DMS53 (cell line): ENCODE measurements around the gene CLASP2.

Experiments used
- DNase-seq: peaks from one replicate; lab custom pipeline; 2025; lab: John Stamatoyannopoulos, UW

The CLASP2 gene

DNA sequence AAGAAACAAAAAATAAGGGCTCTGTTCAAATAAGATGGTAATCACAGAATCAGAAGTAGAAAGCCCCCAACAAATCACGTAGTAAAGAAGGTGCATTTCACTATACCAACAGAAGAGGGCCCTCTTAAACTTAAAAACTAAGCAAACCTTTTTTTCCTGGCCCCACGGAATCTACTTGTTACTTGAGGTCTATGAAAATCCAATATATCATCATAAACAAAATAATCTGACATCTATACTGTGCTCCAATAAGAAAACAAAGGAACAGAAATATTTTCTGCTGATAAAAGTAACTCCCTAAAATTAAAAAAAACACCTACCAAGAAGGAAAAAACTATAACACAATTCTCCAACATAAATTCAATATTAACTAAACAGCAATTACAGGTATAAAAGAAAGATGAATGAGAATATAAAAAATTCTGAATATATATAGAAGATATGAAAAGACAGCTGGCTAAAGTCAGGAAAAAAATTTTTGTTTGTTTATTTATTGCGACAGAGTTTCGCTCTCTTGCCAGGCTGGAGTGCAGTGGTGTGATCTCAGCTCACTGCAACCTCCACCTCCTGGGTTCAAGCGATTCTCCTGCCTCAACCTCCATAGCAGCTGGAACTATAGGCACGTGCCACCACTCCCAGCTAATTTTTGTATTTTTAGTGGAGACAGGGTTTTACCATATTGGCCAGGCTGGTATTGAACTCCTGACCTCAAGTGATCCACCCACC is 81.8 kb downstream of the CLASP2 start:
- peak; percentile 57 for DNase-seq

- DNase-seq: no peak
Observed at GRCh38 chr3:33634262-33634661, 83.8 kb downstream of the CLASP2 start.

DNA sequence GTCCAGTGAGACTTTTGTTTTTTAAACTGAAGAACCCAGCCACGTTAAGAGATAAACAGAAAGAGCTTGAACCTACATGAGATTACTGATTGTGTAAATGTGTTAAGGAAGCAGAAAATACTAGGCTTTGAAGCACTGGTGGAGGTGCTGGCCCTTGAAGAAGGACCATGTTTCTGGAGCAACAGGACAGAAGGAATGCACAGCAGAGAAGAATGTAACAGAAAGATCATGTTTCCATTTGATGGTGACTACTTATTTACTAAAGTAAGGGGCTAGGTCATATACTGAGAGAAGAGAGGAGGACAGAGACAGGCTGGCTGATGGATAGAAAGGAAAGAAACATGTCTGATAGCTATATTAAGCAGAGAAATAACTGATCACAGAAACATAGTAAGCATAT is 88.8 kb downstream of the CLASP2 start:
- no peak for DNase-seq

- DNase-seq: no peak
Observed at GRCh38 chr3:33624756-33625155, 93.3 kb downstream of the CLASP2 start.

DNA sequence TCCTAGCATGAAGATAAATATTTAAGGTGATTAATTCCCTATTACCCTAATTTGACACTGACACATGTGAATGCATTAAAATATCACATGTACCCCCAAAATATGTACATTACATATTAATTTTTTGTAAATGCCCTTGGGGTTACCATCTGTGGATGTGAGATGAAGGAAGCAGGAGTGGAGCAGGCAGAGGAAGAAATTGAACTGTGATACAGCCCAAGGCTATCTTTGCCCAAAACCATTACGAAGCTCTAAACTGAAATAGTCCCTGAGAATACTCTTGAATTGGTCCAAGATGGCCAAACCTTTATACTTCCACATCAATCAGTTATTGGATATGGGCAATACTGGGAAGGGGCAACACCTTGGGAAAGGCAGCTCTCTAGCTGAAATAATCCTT is 105.0 kb downstream of the CLASP2 start:
- DNase-seq: no peak

DNA sequence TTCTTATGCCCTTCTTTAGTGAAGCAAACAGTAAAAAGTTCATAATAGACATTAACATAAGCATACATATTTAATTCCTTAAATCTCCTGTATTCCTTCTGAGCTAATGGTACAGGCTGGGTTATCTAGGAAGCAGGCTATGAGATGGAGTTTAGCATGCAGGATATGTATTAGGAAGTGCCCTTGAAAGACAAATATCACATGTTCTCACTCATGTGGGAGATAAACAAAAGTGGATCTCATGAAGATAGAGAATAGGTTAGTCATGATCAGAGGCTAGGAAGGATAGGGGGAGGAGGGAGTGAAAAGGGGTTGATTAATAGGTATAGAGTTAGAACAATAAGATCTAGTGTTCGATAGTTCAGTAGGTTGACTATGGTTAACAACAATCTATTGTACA is 105.4 kb downstream of the CLASP2 start:
- DNase-seq: peak; percentile 0

- DNase-seq: no peak
Observed at GRCh38 chr3:33602829-33603228, 115.2 kb downstream of the CLASP2 start.

DNA sequence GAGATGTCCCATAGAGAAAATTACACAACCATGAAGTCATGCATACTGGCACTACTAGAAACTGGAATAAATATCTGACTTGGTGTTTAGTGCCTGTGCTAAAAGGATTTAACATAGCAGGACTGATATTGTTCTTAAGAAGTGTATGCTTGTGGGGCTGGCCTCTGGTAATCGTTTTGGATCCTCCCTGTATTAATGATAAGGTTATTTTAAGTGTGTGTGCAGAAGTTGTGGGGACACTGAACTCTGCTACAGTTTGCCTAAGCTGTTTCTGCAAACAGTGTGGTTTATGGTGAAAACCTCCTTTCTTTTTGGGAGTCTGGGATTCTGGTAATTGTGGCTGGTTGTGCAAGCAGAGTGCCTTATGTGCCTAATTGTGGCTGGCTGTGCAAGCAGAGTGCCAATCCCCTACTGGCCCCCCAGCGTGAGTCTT is 120.8 kb downstream of the CLASP2 start:
- no peak for DNase-seq

DNA sequence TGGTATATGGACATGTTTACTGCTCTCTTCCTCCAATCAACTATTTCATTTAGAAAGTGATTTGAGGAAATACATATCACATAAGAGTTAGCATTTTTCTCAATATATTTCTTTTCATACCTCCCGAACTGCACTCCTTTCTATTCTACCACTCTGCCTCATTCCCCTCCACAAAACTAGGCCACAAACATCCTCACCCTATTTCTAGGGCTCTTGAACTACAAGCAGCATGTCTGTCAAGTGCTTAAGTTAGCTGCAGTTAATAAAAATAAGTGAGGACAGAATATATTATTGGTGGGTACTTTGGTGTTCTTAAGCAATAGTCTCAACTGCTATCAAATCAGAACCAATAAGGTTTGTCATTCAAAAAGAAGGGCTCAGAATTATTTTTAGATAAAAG is 125.1 kb downstream of the CLASP2 start:
- DNase-seq: no peak

GRCh38 chr3:33590541-33590940 is 127.5 kb downstream of the CLASP2 start:
- no peak for DNase-seq

GRCh38 chr3:33586402-33586801 is 131.7 kb downstream of the CLASP2 start:
- no peak for DNase-seq

DNA sequence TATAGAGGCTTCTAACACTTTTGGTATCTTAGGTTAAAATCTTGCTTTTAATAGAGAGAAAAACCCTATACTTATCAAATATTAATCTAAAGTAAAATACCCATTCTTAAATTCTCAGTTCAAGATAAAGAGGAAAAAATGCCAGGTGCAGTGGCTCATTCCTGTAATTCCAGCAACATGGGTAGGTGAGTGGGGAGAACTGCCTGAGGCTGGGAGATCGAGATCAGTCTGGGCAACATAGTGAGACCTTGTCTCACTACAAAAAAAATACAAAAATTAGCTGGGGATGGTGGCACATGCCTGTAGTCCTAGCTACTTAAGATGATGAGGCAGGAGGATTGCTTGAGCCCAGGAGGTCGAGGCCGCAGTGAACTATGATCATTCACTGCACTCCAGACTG is 135.8 kb downstream of the CLASP2 start:
- no peak for DNase-seq

- DNase-seq: no peak
Observed at GRCh38 chr3:33581666-33582065, 136.4 kb downstream of the CLASP2 start.

DNA sequence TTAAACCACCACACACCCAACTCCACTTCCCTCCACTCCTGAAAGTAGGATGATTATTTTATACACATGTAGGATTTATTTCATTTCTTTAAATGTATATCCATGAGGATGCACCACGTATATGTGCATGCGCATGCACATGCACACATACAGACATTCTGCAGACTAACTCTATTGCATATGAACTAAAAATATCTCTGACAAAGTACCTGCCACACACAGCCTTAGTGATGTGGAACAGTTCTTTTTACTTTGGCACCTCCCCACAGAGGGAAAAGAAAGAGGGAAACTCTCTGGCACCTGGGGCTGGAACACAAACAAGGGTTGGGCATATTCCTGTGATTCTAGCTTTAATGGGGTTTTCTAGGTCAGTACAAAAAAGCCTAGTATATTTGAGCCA is 138.2 kb downstream of the CLASP2 start:
- DNase-seq: no peak

DNA sequence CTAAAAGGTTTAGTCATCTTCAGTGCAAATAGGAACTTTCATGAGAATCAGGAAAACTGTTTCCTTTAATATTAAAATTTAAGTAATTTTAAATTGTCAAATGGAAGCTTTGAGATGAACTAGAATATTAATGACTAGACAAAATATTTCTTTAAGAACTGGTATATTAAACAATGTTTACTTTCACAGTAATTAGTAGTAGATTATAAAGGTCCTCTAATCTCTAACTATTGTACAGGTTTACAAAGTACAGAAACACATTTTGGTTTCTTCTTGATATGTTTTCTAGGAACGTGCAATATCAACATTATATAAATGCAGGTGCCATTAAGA is 138.9 kb downstream of the CLASP2 start:
- no peak for DNase-seq

DNA sequence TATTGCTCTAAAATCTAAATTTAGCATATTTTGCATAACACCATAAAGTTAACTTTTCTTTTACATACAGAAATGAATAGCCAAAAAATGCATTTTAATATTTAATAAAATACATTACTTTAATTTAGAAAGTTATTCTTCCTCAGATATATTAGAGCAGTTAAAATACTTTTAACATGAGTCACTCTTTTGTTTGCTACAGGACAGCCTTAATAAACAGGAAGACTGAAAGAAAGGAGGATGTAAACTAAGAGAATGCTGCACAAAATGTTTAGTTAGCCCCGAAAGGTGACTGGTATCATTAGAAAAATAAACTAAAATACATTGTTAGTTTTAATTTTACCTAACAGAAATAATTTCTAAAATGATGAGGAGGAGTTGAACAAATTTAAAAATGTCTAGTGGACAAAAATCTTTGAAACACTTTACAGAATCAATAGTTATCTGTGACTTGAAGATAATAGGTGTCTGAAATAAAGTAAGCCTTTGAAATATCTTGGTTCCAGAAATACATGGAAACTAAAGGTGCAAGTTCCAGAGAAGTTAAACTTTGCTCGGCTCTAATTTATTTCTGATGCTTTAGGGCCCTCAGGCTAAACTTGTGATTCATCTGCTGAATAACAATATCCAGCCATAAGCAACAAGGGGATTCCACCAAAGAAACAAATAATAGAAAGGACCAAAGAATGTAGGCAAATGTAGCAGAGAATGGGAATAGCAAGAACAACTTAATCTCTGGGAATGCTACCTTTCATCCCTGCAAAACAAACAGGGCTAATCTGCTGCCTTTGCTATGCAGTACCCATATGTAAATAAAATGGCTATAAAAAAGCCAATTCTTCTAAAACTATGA is 139.5 kb downstream of the CLASP2 start:
- peak; percentile 10 for DNase-seq

DNA sequence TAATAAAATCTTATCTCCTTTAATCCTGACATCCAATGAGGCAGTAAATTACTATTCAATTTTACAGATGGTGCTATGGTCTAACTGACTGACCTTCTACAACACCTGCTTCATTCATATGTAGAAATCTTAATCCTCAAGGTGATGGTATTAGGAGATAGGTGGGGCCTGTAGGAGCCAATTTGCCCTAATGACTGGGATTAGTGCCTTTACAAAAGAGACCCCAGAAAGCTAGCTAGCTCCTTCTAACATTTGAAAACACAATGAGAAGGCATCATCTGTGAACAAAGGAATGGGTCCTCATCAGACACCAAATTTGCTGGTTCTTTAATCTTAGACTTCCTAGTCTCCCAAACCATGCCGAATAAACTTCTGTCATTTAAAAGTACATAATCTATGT is 140.5 kb downstream of the CLASP2 start:
- DNase-seq: no peak

DNA sequence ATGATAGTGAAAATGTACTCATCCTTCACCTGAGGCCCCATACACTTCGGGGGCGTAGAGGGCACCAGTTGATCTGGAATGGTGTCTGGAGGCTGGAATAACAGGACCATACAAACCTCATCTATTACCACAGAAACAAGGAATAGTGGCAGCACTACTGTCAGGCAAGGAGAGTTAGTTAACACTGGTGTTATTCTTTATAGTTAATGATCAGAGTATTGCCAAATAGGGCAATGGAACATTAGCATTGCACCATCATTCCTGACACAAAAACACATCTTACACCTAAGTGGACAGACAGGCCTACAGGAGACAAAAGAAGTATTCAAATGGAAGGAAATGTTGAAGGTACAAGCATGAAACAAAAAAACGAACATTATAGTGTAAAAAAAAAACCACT is 140.9 kb downstream of the CLASP2 start:
- DNase-seq: no peak

DNA sequence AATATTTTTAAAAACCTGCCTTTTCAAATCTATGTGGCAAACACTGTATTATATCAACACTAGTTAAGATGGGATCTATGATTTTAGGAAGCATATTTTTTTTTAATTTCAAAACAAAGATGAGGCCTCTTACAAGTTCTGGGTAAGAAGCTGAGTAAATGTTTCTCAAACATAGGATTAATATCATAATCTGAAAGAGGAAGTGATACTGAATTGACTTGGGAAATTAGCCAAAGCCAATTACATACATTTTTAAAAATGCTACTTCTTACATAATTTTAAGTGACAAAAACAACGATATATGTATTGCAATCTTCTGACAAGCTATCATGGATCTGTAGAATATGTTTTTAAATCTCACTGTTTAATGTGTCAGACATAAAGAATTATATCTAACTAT is 142.7 kb downstream of the CLASP2 start:
- no peak for DNase-seq

GRCh38 chr3:33557829-33558228 is 160.2 kb downstream of the CLASP2 start:
- DNase-seq: no peak

- DNase-seq: no peak
Observed at GRCh38 chr3:33557279-33557678, 160.8 kb downstream of the CLASP2 start.

DNA sequence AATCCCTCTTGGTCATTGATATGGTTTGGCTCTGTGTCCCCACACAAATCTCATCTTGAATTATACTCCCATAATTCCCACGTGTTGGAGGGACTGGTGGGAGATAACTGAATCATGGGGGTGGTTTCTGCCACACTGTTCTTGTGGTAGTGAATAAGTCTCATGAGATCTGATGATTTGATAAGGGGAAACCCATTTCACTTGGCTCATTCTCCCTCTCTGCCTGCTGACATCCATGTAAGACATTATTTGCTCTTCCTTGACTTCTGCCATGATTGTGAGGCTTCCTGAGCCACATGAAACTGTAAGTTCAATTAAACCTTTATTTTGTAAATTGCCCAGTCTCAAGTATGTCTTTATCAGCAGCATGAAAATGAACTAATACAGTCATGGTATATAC is 171.0 kb downstream of the CLASP2 start:
- DNase-seq: no peak

DNA sequence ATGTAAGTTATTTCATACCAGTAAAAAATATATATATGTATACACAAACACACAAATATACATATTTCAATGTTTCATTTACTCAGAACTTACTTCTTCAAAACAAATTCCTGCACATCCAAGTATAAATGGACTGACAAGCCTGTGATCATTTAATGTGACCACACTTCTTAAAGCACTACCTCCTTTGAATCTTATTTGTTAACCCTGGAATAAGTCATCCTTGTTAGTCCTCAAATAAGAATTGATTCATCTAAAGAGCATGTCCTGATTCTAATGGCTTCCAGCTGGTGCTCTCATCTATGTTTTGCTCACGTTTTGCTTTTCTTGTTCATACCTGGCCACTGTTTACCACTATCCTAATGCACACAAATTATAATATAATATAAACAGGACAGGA is 173.9 kb downstream of the CLASP2 start:
- no peak for DNase-seq

GRCh38 chr3:33543601-33544000 is 174.5 kb downstream of the CLASP2 start:
- no peak for DNase-seq
